Stimulated activated naive CD4-positive, alpha-beta T cell treated with Interleukin-2 at 50 U/mL for 16 hours (primary cell): ENCODE results near the gene GATA3.

Experiments used
- DNase-seq: peaks from one replicate; lab custom pipeline; 2025; lab: John Stamatoyannopoulos, UW

Gene GATA3

DNA sequence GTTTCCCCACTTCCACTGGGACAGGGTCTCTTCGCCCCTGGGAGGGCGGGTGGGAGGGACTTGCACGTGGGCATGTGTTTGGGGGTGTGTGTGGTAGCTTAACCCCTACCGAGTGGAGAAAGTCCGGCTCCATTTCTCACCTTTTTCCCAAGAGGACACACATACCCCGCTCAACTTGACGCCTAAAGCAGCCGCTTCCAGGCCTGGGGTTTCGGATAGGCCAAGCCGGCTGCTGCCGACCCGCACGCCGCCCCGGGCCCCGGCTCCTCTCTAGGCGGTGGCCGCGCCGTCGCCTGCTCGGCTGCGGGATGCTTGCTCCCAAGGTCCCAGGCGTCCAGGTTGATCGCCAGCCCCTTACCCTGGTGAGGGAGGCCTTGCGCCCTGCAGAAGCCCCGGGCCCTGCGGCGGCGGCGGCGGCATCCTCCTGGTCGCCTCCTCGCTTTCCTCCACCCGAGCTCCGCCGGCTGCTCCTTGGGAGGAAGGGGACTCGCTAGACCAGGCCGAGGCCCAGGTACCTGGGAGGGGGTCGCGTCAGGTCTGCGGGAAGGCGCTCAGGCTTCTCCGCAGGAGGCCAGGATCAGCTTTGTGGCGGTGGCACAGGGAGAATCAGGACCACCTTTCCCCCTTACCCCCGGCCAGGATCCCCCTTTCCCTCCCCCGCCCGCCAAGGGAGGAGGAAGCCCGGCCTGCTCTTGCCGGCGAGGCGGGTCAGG is 3.2 kb upstream of the GATA3 start:
- DNase-seq = no peak

DNA sequence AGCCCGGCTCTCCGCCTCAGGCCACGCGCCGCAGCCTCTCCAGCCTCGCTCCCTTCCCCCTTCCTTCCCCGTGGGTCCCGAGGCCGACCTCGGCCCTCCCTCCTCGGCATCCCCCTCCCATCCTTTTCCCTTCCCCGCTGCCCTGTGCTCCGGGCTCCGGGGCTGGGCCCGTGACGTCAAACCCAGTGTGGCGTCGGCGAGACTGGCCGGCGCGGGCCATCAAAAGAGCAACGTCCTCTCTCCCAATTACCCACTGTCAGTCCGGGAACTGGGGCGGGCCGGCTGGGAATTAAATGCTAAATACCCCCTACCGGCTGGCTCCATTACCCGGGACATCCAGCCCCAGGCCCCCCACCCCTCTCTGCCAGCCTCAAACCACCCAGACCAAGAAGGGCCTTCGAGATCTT is 2.6 kb upstream of the GATA3 start:
- no peak for DNase-seq

DNA sequence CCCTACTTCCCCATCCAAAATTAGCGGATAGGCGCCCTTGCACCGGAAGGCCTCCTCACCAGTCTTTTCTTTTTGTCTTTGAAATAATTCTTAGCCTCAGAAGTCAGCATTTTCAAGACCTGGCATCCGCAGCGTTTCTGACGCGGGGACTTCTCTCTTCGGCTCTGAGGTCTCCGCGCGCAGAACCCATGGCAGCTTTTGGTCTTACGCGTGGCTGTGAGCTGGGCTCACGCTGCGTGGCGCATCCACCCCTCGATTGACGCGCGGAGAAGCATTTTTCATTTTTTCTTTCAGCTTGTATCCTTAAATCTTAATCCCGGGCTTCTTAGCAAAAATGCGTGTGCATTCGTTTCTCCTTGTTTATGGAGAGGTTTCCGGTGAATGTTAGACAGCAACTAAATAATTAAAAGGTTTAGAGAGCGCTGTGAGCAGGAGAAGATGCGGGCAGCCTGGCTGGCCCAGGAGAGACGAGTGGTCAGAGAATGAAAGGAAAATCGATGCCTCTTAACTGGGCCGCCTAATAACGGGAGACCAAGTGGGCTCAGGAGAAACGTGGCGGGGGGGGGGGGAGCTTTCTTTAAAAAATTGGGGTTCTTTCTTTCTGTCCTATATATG is 2.0 kb upstream of the GATA3 start:
- DNase-seq = no peak

DNA sequence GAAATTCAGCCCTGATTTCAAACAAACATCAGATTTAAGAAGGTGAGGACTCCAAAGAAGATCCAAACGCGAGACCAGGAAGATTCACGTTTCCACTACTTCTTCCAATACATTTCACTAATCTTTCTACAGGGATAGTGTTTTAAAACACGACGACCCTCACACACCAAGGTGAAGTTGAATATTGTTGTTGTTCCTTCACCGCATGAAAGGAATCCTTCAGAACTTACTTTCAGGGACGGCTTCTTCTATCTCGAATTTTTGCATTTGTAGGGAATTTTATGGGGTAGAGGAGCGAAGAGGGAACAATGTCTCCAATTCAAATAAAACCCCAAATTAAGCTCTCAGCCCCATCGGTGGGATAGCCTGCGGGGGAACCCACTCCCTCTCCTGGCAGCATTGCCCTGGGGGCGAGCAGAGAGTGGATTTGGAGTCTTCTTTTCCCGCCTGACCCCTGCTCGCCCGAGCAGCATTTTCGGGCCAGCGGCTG is 1.5 kb upstream of the GATA3 start:
- DNase-seq = no peak

- DNase-seq = peak; percentile 93
Measured at GRCh38 chr10:8053446-8054243, 843 bp upstream of the GATA3 start.

GRCh38 chr10:8054244-8054493 is 319 bp upstream of the GATA3 start:
- DNase-seq = no peak

GRCh38 chr10:8055420-8056349 is 1.2 kb downstream of the GATA3 start:
- peak; percentile 29 for DNase-seq

- DNase-seq = no peak
Measured at GRCh38 chr10:8056378-8056777, 1.9 kb downstream of the GATA3 start.

- DNase-seq = peak; percentile 53
Measured at GRCh38 chr10:8056871-8057331, 2.4 kb downstream of the GATA3 start.

DNA sequence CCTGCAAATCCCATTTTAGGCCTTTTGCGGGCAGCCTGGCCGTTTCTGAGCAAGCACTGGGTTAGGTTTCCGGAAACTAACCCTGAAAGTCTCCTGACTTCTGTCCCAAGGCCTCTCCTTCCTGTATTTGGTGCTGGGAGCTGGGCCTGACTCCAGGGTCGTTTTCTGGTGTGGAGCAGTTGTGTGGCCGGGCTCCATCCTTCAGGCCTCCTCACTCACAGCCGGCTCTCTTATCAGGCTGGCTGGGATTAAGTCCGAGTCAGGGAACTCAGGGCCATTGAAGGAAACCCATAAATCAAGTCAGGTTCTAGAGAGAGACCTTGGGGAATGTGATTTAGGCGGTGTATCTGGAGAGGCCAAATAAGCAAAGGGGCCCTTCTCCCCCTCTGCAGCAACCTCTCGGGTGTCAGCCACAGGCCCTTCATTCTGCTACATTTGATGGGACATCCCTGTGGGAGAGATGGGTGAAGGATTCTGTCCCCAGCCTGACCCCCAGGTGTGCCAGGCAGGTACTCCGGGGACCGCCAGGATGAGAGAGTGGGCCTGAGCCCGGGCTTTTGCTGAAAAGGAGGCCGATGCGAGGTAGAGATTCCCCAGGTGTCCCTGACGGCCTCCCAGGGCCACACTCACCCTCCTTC is 3.3 kb downstream of the GATA3 start:
- DNase-seq = no peak

DNA sequence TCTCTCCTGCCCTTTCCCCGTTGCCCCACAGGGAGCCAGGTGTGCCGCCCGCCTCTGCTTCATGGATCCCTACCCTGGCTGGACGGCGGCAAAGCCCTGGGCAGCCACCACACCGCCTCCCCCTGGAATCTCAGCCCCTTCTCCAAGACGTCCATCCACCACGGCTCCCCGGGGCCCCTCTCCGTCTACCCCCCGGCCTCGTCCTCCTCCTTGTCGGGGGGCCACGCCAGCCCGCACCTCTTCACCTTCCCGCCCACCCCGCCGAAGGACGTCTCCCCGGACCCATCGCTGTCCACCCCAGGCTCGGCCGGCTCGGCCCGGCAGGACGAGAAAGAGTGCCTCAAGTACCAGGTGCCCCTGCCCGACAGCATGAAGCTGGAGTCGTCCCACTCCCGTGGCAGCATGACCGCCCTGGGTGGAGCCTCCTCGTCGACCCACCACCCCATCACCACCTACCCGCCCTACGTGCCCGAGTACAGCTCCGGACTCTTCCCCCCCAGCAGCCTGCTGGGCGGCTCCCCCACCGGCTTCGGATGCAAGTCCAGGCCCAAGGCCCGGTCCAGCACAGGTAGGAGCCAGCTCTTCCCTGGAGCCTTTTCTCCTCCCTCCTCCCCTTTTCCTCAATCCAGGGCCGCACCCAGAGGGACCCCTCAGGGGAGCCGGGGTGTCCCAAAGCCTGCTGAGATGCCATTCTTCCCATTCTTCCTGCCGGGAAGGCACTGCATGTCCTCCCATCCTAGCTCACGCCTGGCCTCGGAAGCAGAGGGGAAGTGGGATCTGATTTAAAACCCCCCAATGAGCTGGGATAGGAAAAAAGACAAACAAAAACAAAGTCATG is 4.0 kb downstream of the GATA3 start:
- DNase-seq = no peak

DNA sequence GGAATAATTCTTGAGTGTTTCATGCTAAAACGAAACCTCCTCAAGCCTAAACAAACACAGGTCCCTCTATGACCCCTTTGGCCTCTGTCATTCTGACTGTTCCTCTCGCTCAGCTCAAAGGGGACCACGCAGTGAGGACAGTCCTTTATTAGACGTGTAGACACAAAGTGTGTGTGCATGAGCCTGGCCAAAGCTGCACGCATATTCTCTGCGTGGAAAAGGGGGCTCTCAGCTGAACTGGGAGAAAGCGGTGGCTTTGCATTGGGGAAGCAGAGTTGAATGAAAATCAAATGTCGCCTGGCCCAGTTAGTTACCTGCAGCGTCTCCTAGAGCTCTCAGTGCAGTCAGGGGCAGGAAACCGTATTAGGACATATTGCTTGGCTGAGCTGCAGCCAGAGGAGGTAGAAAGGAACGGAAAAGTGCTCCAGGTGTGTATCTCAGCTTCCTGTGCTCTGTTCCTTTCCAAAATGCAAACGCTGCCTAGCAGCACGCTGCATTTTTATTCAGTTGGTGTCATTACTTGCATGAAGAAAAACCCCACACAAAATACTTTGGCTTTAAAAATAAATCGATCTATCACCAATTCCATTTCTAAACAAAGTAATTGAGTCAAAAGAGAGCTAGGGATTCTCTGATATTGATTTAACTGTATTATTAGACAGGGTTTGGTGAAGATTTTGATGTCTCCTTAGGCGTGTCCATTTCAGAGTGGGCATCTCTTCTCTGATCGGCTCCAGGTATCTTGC is 4.9 kb downstream of the GATA3 start:
- no peak for DNase-seq

DNA sequence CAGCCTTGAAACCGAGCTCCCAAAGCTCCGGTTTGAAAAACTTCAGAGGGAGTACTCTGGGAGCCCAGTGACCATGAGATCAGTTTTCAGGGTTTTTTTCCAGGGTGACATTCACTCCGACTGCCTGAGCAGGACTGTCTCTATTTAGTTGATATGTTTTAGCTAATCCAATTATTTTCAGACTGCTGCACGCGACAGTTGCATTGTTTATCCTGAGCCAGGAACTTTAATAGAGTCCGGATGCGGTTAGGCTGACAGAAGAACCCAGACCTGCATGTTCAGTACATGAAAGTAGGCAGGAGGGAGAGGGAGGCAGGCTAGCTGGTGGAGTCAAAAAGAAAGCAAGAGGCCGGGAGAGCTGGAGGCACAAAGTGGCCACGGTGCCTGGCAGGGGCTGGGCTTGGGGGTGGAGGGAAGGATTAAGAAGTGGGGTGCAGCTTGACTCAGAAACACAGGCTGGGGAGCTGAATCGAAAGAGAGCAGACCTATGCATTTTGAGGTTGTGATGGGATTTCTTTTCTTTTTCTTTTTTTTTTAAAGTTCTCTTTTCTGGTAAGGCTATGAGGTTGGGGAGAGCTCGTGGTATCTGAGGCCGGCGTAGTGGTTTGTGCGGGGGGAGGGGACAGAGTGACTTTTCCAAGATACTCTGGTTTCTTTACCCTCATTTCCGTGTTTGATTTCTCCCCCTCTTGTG is 5.7 kb downstream of the GATA3 start:
- peak; percentile 61 for DNase-seq

DNA sequence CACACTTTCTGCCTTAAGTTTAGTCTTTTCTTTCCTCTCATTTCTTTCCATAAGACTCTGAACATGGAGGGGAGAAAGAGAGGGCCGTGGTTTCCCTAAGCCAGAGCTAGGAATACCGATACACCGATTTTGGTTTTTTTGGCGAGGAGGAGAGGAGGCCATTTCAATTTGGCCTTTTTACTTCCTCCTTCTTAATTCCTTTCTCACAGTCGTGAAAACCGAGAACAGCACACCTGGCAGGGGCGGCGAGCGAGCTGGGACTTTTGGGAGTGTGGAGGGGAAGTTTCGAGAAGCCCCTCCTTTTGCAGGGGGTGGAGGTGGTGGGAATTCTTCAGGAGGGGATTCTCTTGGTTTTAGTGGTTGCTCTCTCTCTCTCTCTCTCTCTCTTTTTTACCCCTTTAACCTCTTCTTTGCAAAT is 6.2 kb downstream of the GATA3 start:
- DNase-seq = no peak

DNA sequence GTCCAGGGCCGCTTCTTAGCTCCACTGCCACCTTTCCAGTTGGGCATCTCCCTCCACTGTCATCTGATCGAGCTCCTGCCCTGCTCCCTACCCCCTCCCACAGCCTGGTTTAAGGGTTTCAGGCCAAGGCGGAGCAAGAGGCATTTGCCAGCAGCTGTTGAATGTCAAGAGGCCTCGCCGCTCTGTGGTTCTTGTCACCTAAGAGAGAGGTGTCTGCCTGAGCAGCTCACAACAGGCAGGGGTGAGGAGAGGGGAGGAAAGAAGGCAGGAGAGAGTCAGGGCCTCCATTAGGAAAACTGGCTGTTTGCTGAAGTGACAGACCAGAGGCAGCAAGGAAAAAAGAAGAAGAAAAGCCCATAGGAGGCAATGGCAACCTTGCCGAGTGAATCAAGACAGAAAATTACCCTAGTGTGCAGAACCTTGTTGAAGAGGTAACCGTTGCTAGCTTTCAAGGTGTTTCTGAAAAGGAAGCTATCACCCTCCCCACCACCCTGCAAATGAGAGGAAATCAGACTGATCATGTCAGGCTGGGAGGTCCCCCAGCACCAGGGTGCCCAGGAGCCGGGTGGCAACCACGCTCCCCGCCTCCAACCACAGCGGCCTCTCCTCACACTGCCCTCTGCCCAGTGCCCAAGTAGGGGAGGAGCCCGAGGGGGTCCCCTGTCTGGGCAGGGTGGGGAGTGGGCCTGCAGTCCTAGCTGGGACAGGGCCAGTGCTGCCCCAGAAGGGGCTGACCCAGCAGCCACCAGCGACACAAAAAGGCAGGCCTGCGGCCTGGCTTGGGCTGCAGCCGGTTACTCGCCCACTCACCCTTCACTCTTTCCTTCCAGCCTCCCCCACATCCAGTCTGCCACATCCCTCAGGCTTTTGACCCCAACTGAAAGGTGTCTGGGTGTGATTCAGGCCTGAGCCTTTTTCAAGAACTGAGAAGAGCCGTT is 7.1 kb downstream of the GATA3 start:
- DNase-seq = peak; percentile 45

DNA sequence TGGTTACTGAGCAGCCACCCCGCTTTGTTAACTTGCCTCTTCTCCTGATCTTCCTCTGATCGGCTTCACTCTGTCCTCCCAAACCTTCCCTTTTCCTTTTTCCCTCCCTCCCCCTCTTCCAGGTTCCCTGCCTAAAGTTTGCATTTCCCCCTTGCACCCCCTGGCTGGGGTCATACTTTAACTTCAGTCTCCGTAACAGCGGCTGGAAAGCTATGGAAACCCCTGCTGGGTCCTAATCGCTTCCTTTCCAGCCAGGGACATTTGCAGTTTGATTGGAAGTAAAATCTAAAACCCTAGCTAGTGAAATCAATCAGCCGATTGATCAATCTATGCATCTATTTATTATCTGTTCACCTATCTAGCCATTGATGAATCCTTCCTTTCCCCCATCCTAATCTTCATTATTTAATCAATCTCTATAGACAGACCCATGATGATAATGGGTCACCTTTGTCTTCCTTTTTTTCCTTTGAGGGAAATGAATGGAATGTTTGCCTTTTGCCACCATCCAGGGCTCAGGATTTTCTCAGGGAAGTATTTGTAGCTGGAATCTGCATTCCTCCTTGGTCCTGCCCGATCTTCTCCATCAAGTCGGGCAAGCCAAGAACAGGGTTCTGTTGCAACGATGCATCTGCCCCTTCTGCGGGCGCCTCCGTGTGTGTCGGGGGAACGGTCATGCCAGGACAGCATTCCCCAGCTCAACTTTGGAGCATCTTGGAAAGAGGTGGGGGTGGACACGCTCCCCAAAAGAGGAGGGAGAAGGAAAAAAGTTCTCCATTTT is 8.8 kb downstream of the GATA3 start:
- no peak for DNase-seq

GRCh38 chr10:8063935-8064334 is 9.4 kb downstream of the GATA3 start:
- DNase-seq = no peak
